HG02981 (cell line): ENCODE results near the gene GDF11.
A peak's percentile ranks its signal among the peaks of the same experiment; 100 is the strongest.

Experiments
- ATAC-seq: cut with Tn5 transposase; IDR thresholded peaks from one replicate; pipeline ENCODE4 v1.9.1; 2021; ENCODE audit warnings: mild to moderate bottlenecking, moderate library complexity; ENCODE audit not compliant: unreplicated experiment

The GDF11 gene

GRCh38 chr12:55706568-55707218 is 36.2 kb upstream of the GDF11 start:
- no peak for ATAC-seq

- ATAC-seq = peak; percentile 9
These were observed 35.7 kb upstream of the GDF11 start for GRCh38 chr12:55707219-55707671.

- peak; percentile 51 for ATAC-seq
These were observed 34.9 kb upstream of the GDF11 start, which contains the start of gene ITGA7 for GRCh38 chr12:55707841-55708694. Gene ITGA7, minus strand, starts transcription at chr12:55707904. Its CDS starts 222 bp downstream, at chr12:55707682.

- no peak for ATAC-seq
These were observed 34.2 kb upstream of the GDF11 start for GRCh38 chr12:55708695-55709233.

- no peak for ATAC-seq
These were observed 31.0 kb upstream of the GDF11 start for GRCh38 chr12:55711786-55712553.

GRCh38 chr12:55712700-55713415 is 30.1 kb upstream of the GDF11 start:
- no peak for ATAC-seq

- no peak for ATAC-seq
These were observed 29.2 kb upstream of the GDF11 start for GRCh38 chr12:55713721-55714120.

- no peak for ATAC-seq
These were observed 27.7 kb upstream of the GDF11 start for GRCh38 chr12:55715169-55715764.

GRCh38 chr12:55715833-55716581 is 26.9 kb upstream of the GDF11 start, which contains the start of gene BLOC1S1:
Gene BLOC1S1, plus strand, starts transcription at chr12:55716046. Its CDS starts 6 bp downstream, at chr12:55716052.
- peak; percentile 88 for ATAC-seq

- ATAC-seq = no peak
These were observed 26.4 kb upstream of the GDF11 start for GRCh38 chr12:55716582-55716957.

- ATAC-seq = no peak
These were observed 25.6 kb upstream of the GDF11 start for GRCh38 chr12:55717011-55718007.

GRCh38 chr12:55718015-55718414 is 24.9 kb upstream of the GDF11 start:
- ATAC-seq = no peak

GRCh38 chr12:55718624-55719275 is 24.2 kb upstream of the GDF11 start:
- no peak for ATAC-seq

- ATAC-seq = no peak
These were observed 23.6 kb upstream of the GDF11 start for GRCh38 chr12:55719371-55719770.

GRCh38 chr12:55720071-55720564 is 22.8 kb upstream of the GDF11 start, which contains the start of gene RDH5:
Gene RDH5, plus strand, starts transcription at chr12:55720393. Its CDS starts 792 bp downstream, at chr12:55721185.
- no peak for ATAC-seq

- no peak for ATAC-seq
These were observed 22.0 kb upstream of the GDF11 start for GRCh38 chr12:55720894-55721444.
